Neural progenitor cell (in vitro differentiated cells): ENCODE data around the gene TRAPPC3. TPM values are rescaled to one million over a fixed set of nuclear protein-coding genes. Genes with fewer than 3 reads are reported as not detected.

Experiments used
- DNase-seq: peaks from one replicate; pipeline ENCODE4 v3.0.0-alpha.2; 2016; ENCODE audit warnings: low spot score
- H2AFZ ChIP-seq: fragments of 200-600 bp; sonication (generic); replicated peaks from 2 replicates; pipeline ENCODE4 v1.6.1; 2016; ENCODE audit warnings: antibody characterized with exemption
- H3F3A ChIP-seq: fragments of 200-600 bp; sonication (generic); 2 replicates; pipeline ENCODE4 v1.6.1; 2016; ENCODE audit warnings: antibody characterized with exemption, low read depth
- H3K27ac ChIP-seq: fragments of 200-600 bp; sonication (generic); 2 replicates; pipeline ENCODE4 v1.5.1; 2016; ENCODE audit warnings: mild to moderate bottlenecking
- H3K27me3 ChIP-seq: fragments of 200-600 bp; sonication (generic); 2 replicates; pipeline ENCODE4 v1.6.1; 2016; ENCODE audit warnings: mild to moderate bottlenecking, moderate library complexity
- H3K36me3 ChIP-seq: fragments of 200-600 bp; sonication (generic); 2 replicates; pipeline ENCODE4 v1.5.1; 2016
- H3K4me1 ChIP-seq: fragments of 200-600 bp; sonication (generic); 2 replicates; pipeline ENCODE4 v1.6.1; 2016; ENCODE audit warnings: mixed run types
- H3K4me2 ChIP-seq: fragments of 200-600 bp; sonication (generic); 2 replicates; pipeline ENCODE4 v1.6.1; 2016
- H3K4me3 ChIP-seq: fragments of 200-600 bp; sonication (generic); 2 replicates; pipeline ENCODE4 v1.5.1; 2016
- H3K79me2 ChIP-seq: fragments of 200-600 bp; sonication (generic); 2 replicates; pipeline ENCODE4 v1.6.1; 2016; ENCODE audit warnings: low read depth
- H3K9ac ChIP-seq: fragments of 200-600 bp; sonication (generic); 2 replicates; pipeline ENCODE4 v1.6.1; 2016
- H3K9me3 ChIP-seq: fragments of 200-600 bp; sonication (generic); 2 replicates; pipeline ENCODE4 v1.5.1; 2016; ENCODE audit warnings: low read depth
- H4K20me1 ChIP-seq: fragments of 200-600 bp; sonication (generic); 2 replicates; pipeline ENCODE4 v1.6.1; 2016; ENCODE audit warnings: low read depth
- H3K27ac Mint-ChIP-seq: 3 replicates; pipeline ENCODE4 v1.8.0; 2021; ENCODE audit warnings: mixed read lengths
- H3K27me3 Mint-ChIP-seq: 2 replicates; pipeline ENCODE4 v1.8.0; 2022; ENCODE audit warnings: low read depth, mild to moderate bottlenecking, inconsistent platforms, moderate library complexity, mixed read lengths; ENCODE audit not compliant: insufficient read depth
- H3K36me3 Mint-ChIP-seq: 3 replicates; pipeline ENCODE4 v1.8.0; 2021; ENCODE audit warnings: mixed read lengths
- H3K4me1 Mint-ChIP-seq: 3 replicates; pipeline ENCODE4 v1.8.0; 2021; ENCODE audit warnings: mixed read lengths
- H3K4me3 Mint-ChIP-seq: 3 replicates; pipeline ENCODE4 v1.8.0; 2021; ENCODE audit warnings: mild to moderate bottlenecking, moderate library complexity, mixed read lengths
- H3K9me3 Mint-ChIP-seq: 3 replicates; pipeline ENCODE4 v1.8.0; 2020; ENCODE audit warnings: mixed read lengths
- EZH2 ChIP-seq: fragments of 200-600 bp; sonication (generic); IDR thresholded peaks from 2 replicates; pipeline ENCODE4 v1.6.1; 2017; ENCODE audit warnings: antibody characterized with exemption, mild to moderate bottlenecking, moderate library complexity
- EZH2phosphoT487 ChIP-seq: fragments of 200-600 bp; sonication (generic); IDR thresholded peaks from 2 replicates; pipeline ENCODE4 v1.6.1; 2017; ENCODE audit warnings: antibody characterized with exemption
- total RNA-seq: library from RNA; depleted of rRNA; stranded (reverse); fragments of >200 nt; gene quantifications from 2 replicates; pipeline ENCODE4 v1.2.3, GENCODE V29; 2015; ENCODE audit warnings: low replicate concordance
- TF ChIP-seq, protein P1 (sequence below): fragments of 200-600 bp; sonication (generic); IDR thresholded peaks from 2 replicates; pipeline ENCODE4 v1.5.1; 2017; ENCODE audit warnings: antibody characterized with exemption, mild to moderate bottlenecking

Gene TRAPPC3
- total RNA-seq, 1 donor from 2014 or later, result 44.9 TPM

DNA sequence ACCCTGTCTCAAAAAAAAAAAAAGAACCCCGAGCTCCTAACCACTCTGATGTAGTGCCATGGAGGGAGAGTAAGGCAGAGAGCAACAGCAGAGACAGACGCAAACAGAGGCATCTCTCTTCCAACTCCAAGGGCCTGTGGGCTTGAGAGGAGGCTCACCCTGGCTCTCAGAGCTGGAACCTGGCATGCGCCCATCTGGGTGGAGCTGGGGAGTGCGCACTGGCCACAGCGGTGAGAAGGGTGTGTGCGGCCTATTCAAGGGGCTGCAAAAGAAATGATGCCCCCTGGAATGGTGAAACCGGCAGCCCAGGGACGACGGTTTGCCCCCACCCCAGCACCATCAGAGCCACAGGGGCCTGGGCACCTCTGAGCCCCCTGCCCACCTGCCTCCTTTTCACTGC is 41.9 kb downstream of the TRAPPC3 start:
- no peak overlapping the region for H3K9ac ChIP-seq
- H3K27me3 ChIP-seq, result no peaks in the 10 kb centered on the region
- H3K9me3 Mint-ChIP-seq, result no peaks in the 10 kb centered on the region
- H3K9me3 ChIP-seq, result no peaks in the 10 kb centered on the region
- no peaks in the 10 kb centered on the region for H4K20me1 ChIP-seq
- peaks cover 8% of the 10 kb centered on the region for H3K27me3 Mint-ChIP-seq
- H3K27ac ChIP-seq, result no peak overlapping the region
- TF ChIP-seq EZH2phosphoT487, result no peak
- TF ChIP-seq, protein P1, sequence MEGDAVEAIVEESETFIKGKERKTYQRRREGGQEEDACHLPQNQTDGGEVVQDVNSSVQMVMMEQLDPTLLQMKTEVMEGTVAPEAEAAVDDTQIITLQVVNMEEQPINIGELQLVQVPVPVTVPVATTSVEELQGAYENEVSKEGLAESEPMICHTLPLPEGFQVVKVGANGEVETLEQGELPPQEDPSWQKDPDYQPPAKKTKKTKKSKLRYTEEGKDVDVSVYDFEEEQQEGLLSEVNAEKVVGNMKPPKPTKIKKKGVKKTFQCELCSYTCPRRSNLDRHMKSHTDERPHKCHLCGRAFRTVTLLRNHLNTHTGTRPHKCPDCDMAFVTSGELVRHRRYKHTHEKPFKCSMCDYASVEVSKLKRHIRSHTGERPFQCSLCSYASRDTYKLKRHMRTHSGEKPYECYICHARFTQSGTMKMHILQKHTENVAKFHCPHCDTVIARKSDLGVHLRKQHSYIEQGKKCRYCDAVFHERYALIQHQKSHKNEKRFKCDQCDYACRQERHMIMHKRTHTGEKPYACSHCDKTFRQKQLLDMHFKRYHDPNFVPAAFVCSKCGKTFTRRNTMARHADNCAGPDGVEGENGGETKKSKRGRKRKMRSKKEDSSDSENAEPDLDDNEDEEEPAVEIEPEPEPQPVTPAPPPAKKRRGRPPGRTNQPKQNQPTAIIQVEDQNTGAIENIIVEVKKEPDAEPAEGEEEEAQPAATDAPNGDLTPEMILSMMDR, result no peak
- no peak for TF ChIP-seq EZH2
- no peaks in the 10 kb centered on the region for H3F3A ChIP-seq
- no peaks in the 10 kb centered on the region for H3K36me3 ChIP-seq
- no peaks in the 10 kb centered on the region for H3K36me3 Mint-ChIP-seq
- peaks cover 4% of the 10 kb centered on the region for H3K4me1 Mint-ChIP-seq
- H3K4me2 ChIP-seq, result no peak overlapping the region
- H3K4me3 Mint-ChIP-seq, result no peak overlapping the region
- no peak for DNase-seq
- no peak overlapping the region for H3K27ac Mint-ChIP-seq
- no peaks in the 10 kb centered on the region for H3K4me1 ChIP-seq
- no peaks in the 10 kb centered on the region for H3K79me2 ChIP-seq
- no peak overlapping the region for H3K4me3 ChIP-seq
- H2AFZ ChIP-seq, result no peak overlapping the region

DNA sequence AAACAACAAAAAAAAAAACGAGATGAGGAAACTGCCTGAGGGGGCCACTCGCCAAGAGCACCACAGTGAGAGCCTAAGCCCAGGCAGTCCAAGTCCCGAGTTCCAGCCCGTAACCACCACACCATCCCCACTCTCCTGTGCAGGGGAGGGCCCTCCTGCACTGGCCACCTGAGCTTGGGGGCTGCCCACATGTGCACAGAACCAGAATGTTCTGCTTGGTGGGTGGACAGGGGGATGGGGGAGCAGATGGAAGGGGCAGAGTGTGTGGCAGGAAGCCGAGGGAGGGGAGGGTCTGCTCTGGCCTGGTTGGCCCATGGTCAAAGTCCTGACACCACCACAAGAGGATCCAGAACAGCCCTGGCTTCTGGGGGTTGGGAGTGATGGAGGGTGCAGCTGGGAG is 43.0 kb downstream of the TRAPPC3 start:
- H3K4me3 ChIP-seq, result no peak overlapping the region
- no peak overlapping the region for H3K27ac ChIP-seq
- H4K20me1 ChIP-seq, result no peaks in the 10 kb centered on the region
- no peaks in the 10 kb centered on the region for H3K36me3 Mint-ChIP-seq
- TF ChIP-seq, protein P1, result no peak
- no peak for TF ChIP-seq EZH2phosphoT487
- no peak for TF ChIP-seq EZH2
- H3K27me3 Mint-ChIP-seq, result peaks cover 8% of the 10 kb centered on the region
- H3K27ac Mint-ChIP-seq, result no peak overlapping the region
- no peak overlapping the region for H3K9ac ChIP-seq
- H2AFZ ChIP-seq, result no peak overlapping the region
- no peaks in the 10 kb centered on the region for H3K36me3 ChIP-seq
- no peak for DNase-seq
- no peaks in the 10 kb centered on the region for H3K9me3 Mint-ChIP-seq
- no peak overlapping the region for H3K4me3 Mint-ChIP-seq
- H3K4me1 Mint-ChIP-seq, result peaks cover 4% of the 10 kb centered on the region
- no peaks in the 10 kb centered on the region for H3K79me2 ChIP-seq
- H3K4me1 ChIP-seq, result no peaks in the 10 kb centered on the region
- no peaks in the 10 kb centered on the region for H3F3A ChIP-seq
- H3K9me3 ChIP-seq, result no peaks in the 10 kb centered on the region
- H3K4me2 ChIP-seq, result no peak overlapping the region
- H3K27me3 ChIP-seq, result no peaks in the 10 kb centered on the region

DNA sequence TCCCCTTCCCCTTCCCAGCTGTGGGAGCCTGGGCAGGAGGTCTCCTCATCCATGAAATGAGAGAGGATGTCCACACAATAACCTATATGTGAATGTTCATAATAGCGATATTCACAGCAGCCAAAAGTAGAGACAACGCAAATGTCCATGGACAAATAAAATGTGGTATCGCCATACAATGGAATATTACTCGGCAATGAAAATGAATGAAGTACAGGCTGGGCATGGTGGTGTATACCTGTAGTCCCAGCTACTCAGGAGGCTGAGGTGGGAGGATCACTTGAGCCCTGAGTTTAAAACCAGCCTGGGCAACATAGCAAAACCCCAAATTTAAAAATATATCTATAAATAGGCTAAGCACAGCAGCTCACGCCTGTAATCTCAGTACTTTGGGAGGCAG is 47.7 kb downstream of the TRAPPC3 start:
- Mint-ChIP-seq H3K9me3 (no peaks in the 10 kb centered on the region), H3K4me3 (no peak overlapping the region), H3K36me3 (no peaks in the 10 kb centered on the region), H3K27me3 (peaks cover 3% of the 10 kb centered on the region), H3K4me1 (peaks cover 3% of the 10 kb centered on the region), H3K27ac (no peak overlapping the region)
- H3K4me1 ChIP-seq, result no peaks in the 10 kb centered on the region
- H3K27ac ChIP-seq, result no peak overlapping the region
- H3K27me3 ChIP-seq, result no peaks in the 10 kb centered on the region
- no peak overlapping the region for H3K9ac ChIP-seq
- no peak overlapping the region for H3K4me3 ChIP-seq
- no peaks in the 10 kb centered on the region for H3K9me3 ChIP-seq
- TF ChIP-seq EZH2, result no peak
- DNase-seq, result no peak
- H4K20me1 ChIP-seq, result no peaks in the 10 kb centered on the region
- peaks cover 4% of the 10 kb centered on the region for H3F3A ChIP-seq
- no peaks in the 10 kb centered on the region for H3K79me2 ChIP-seq
- H2AFZ ChIP-seq, result no peak overlapping the region
- H3K36me3 ChIP-seq, result no peaks in the 10 kb centered on the region
- H3K4me2 ChIP-seq, result no peak overlapping the region

DNA sequence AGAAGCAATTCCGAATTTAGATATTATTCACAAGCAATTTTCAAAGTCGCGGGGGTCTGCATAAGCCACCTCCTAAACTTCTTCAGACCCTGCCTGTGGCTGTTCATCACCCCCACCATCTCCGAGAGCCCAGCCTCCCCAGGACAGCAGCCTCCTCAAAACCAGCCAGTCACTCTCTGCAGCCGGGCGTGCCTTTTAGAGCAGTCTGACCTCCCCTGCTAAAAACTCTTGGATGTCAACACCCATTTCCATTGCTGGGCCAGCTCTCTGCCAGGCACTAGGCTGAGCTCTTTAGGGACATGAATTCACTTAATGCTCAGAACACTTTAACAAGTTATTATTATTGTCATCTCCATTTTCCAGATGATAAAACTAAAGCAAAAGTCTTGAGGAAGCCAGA is 48.9 kb downstream of the TRAPPC3 start:
- H3K27ac ChIP-seq, result no peak overlapping the region
- Mint-ChIP-seq H3K27me3 (peaks cover 3% of the 10 kb centered on the region), H3K36me3 (no peaks in the 10 kb centered on the region), H3K4me3 (no peak overlapping the region), H3K27ac (no peak overlapping the region), H3K4me1 (peaks cover 3% of the 10 kb centered on the region), H3K9me3 (no peaks in the 10 kb centered on the region)
- H3K9ac ChIP-seq, result no peak overlapping the region
- H2AFZ ChIP-seq, result no peak overlapping the region
- no peaks in the 10 kb centered on the region for H3K36me3 ChIP-seq
- no peak for DNase-seq
- H3K27me3 ChIP-seq, result no peaks in the 10 kb centered on the region
- no peak overlapping the region for H3K4me2 ChIP-seq
- H3K9me3 ChIP-seq, result no peaks in the 10 kb centered on the region
- H3K4me3 ChIP-seq, result no peak overlapping the region
- H4K20me1 ChIP-seq, result no peaks in the 10 kb centered on the region
- no peaks in the 10 kb centered on the region for H3K79me2 ChIP-seq
- TF ChIP-seq, protein P1, result no peak
- TF ChIP-seq EZH2phosphoT487 (no peak), EZH2 (no peak)
- no peaks in the 10 kb centered on the region for H3K4me1 ChIP-seq
- H3F3A ChIP-seq, result peaks cover 15% of the 10 kb centered on the region
